NCI-H345 treated with DMSO at 0.1 percent for 48 hours (cell line): ENCODE measurements around the gene GABRB3.

ENCODE experiments used
- DNase-seq: peaks from one replicate; lab custom pipeline; 2025; ENCODE audit not compliant: unreplicated experiment; lab: John Stamatoyannopoulos, UW

GABRB3 gene

DNA sequence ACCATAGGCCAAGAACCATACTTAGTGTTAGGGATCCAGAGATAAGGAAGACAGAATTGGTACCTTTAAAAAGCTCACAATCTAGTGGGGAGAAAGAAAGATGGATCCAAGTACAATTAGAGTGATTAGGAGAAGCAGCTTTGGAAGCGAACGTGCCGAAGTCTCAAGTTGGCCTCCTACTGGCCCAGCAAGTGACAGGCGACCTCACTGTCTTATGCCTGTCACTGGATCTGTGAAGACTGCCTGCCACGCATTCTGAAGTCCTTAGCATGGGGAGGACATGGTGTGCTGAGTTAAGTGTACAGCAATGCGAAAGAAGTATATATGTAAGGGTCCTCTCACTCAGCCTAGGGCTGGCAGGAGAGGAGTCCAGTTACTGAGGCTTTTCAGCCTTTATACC, 141.0 kb downstream of the GABRB3 start:
- no peak for DNase-seq

DNA sequence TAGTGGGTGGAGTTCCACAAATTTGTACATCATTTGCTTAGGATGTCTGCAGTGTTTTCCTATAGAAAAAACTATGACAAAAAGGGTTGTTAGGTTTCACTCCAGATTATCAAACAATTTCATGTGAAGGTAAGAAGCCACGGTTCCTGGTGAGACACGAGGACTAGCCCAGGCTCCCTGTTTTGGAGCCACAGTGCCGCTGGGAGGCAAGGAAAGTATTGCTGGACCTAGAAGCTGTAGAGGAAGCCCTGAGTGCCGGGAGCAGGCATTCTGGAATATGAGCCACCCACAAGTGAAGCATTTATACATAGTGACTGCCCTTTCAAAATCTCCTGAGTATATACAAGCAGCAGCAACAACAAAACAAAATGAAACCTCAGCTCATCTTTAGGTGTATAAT, 142.0 kb downstream of the GABRB3 start:
- DNase-seq = no peak

DNA sequence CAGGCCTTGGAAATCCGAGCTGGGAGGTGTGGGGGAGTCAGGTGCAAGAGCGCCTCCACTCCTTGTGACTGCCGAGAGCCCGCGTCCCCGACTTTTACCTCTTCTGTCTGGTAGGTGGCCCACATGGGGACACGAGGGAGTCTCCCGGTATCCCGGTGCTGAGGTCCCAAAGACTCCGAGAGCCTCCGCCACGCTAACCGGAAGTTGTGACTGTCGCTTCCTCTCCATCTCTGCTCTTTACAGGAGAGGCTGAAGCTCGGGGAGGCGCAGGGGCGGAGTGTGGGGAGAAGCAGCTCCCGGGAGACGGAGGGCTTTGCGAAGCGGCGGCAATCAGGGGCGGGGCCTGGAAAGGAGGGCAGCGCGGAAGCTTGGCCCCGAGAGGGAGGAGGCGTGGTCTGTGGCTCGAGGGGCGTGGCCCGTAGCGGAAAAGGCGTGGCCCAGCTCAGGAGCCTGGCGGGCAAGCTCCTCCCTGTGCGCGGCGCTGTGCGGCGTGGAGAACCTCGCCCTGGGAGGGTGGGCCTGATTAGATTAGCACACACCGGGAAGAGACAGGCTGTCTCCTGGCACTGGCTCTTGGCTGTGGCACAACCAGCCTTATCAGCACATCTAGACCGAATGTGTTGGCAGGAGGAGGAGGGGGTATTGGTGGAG, 143.9 kb downstream of the GABRB3 start:
- no peak for DNase-seq

GRCh38 chr15:26628071-26628470, 144.8 kb downstream of the GABRB3 start:
- DNase-seq = no peak

DNA sequence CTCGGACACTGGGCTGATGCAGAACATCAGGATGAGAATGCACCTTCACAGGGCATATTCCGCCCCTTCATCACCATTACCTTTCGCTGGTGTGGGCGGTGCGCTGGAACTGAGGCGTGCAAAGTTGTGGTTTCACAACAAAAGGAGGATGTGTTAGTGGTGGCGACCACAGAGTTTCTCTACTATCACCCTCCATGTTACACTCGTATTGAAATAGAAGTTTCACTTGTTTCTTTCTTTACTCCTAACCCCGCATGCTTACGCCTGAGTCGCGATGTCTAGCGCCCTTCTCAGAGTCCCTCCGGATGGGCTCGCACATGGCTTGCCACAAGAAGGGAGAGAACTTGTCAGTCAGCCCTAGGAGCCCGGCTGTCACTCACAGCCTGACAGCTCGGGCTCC, 148.7 kb downstream of the GABRB3 start:
- no peak for DNase-seq

- DNase-seq = no peak
Measured at GRCh38 chr15:26623071-26623470, 149.8 kb downstream of the GABRB3 start.

DNA sequence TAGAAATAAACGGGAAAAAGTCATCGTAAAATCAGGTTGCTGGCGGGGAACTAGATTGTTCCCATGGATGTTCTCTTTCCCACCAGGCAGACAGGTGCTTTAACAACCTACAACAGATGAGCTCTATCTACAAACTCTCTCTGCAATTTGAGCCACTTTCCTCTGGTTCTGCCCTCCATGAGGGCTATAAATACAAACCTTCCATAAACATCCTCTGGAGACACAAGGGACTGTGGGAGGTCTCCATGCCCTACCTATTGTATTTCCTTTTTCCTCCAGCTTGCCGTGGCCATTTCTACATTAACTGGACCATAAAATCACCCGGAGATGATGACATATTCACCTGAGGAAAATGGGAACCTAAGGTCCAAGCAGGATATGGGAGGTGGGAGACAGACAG, 151.1 kb downstream of the GABRB3 start:
- DNase-seq = no peak

GRCh38 chr15:26620528-26621458, 152.1 kb downstream of the GABRB3 start:
- no peak for DNase-seq

- no peak for DNase-seq
Measured at GRCh38 chr15:26615927-26616302, 157.0 kb downstream of the GABRB3 start.

- no peak for DNase-seq
Measured at GRCh38 chr15:26615188-26615926, 157.5 kb downstream of the GABRB3 start.

- no peak for DNase-seq
Measured at GRCh38 chr15:26614734-26615133, 158.1 kb downstream of the GABRB3 start.

DNA sequence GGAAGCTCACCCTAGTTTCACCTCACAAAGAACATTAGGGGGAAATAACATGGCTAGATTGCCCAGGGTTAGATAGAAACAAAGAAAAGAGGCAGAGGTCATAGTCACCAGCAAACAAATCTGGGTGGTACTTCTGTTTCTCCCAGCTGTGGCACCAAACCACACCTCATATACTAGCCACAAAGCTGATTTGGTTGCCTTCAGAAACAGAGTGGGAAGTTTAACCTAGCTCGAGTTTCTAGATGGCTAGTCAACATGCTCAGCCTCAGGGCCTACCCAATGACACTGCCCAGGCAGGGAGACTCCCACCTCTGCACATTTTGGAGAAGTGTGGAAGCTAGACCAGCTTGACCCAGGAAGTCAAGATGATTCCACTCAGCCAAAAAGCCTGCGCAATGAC, 174.2 kb downstream of the GABRB3 start:
- DNase-seq = no peak

DNA sequence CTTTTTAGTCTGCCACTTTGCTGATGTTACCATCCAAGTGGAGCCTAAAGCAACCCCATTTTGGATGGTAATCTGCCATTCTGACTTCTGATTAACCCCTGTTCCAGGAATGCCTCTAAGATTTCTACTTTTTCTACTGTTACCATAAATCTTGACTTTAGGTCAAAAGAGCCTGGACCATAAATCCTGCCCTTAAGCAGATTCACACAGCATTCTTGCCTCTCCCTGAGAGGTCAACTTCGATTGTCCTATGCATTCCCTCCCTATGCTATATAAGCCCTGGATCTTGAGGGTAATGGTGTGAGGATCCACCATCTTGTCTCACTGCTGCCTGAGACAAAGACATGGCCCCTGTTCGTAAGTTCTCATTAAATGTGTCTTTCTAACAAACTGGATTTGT, 177.3 kb downstream of the GABRB3 start:
- no peak for DNase-seq

GRCh38 chr15:26590676-26591075, 182.2 kb downstream of the GABRB3 start:
- DNase-seq = no peak

DNA sequence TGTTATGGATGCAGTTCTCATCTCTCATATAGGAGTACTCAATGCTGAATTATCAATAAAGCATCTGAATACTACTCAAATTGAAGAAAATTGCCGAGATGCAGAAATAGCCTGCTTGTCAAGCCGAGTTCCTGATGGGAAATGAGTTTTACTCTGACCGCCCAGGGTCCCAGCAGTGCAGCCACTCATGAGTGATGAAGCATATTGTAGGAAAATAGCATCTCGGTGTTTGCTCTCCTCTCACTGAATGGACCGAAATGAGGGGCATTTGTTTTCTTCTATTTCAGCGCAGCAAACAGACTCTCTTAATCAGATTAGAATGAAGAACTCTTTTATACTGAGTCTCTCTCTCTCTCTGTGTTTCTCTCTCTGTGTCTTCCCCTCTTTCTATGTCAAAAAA, 190.0 kb downstream of the GABRB3 start:
- DNase-seq = no peak

DNA sequence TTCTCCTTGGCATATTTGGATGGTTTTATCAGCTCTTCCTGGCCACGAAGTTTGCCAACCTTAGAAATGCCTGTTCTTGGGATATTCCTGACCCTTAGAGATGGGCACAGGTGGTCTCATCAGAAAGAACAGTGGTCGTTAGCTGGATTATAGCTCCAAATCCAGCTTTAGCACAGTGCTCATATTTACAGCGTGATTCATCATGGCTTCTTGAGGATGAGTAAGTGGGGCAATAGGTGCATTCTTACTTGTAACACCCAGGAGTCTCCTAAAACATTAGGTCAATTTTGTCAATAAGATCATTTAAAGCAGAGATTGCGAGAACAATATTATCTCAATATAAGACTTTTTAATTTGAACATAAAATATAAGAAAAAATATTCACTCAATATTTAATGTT, 191.9 kb downstream of the GABRB3 start:
- DNase-seq = no peak

- DNase-seq = no peak
Measured at GRCh38 chr15:26572602-26573350, 200.1 kb downstream of the GABRB3 start.

- no peak for DNase-seq
Measured at GRCh38 chr15:26571346-26571745, 201.5 kb downstream of the GABRB3 start.

GRCh38 chr15:26565542-26565941, 207.3 kb downstream of the GABRB3 start:
- no peak for DNase-seq

GRCh38 chr15:26564361-26564760, 208.5 kb downstream of the GABRB3 start:
- no peak for DNase-seq

DNA sequence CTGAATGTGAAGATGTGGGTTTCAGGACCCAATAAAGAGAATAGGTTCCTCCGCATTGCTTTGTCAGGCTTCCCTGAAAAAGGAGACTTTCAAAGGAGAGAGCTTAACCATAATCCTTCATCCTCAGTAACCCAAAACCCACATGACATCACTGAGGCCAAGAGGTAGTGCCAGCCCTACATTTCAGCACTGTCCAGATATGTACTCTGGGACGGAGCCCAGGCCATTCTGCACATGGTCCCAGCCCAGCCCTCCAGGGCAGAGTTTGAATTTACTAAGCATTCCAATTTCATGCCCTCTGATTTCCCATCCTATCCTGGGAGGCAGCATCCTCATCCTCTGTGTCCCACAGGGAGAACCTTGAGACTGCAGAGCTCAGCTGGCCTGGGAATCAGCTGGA, 210.5 kb downstream of the GABRB3 start:
- no peak for DNase-seq
